Neural cell (in vitro differentiated cells): ENCODE results near the gene PTPRZ1.

Experiments
- CTCF ChIP-seq: fragments of 450-650 bp; IDR thresholded peaks from 2 replicates; pipeline ENCODE4 v1.5.1; 2014; ENCODE audit warnings: antibody characterized with exemption, mild to moderate bottlenecking, moderate library complexity; ENCODE audit not compliant: poor library complexity, severe bottlenecking
- EP300 ChIP-seq: fragments of 450-650 bp; conservative IDR thresholded peaks from 2 replicates; pipeline ENCODE4 v1.6.1; 2014; ENCODE audit warnings: antibody characterized with exemption, mild to moderate bottlenecking, moderate library complexity; ENCODE audit not compliant: poor library complexity, severe bottlenecking
- EZH2 ChIP-seq: fragments of 200-600, 300-800 bp; shearing (Covaris generic), sonication (generic); IDR thresholded peaks from 2 replicates; pipeline ENCODE4 v1.6.1; 2014; ENCODE audit warnings: antibody characterized with exemption, low read length, borderline replicate concordance, mild to moderate bottlenecking; ENCODE audit not compliant: insufficient read depth, poor library complexity, severe bottlenecking
- MXI1 ChIP-seq: fragments of 450-650 bp; conservative IDR thresholded peaks from 2 replicates; pipeline ENCODE4 v1.6.1; 2014; ENCODE audit warnings: antibody characterized with exemption, mild to moderate bottlenecking; ENCODE audit not compliant: poor library complexity, severe bottlenecking
- POLR2AphosphoS5 ChIP-seq: IDR thresholded peaks from 2 replicates; pipeline ENCODE4 v1.6.1; 2012
- RAD21 ChIP-seq: fragments of 450-650 bp; conservative IDR thresholded peaks from 2 replicates; pipeline ENCODE4 v1.6.1; 2014; ENCODE audit warnings: antibody characterized with exemption, mild to moderate bottlenecking, moderate library complexity
- REST ChIP-seq: IDR thresholded peaks from 2 replicates; pipeline ENCODE4 v1.6.1; 2012; ENCODE audit warnings: borderline replicate concordance
- SMC3 ChIP-seq: fragments of 450-650 bp; conservative IDR thresholded peaks from 2 replicates; pipeline ENCODE4 v1.6.1; 2014; ENCODE audit warnings: antibody characterized with exemption, mild to moderate bottlenecking, moderate library complexity; ENCODE audit not compliant: poor library complexity
- TAF1 ChIP-seq: IDR thresholded peaks from 2 replicates; pipeline ENCODE4 v1.6.1; 2012; ENCODE audit warnings: low read depth

- TF ChIP-seq CTCF (no peak), POLR2AphosphoS5 (no peak), EZH2 (no peak), MXI1 (no peak), SMC3 (no peak), EP300 (no peak), REST (no peak), TAF1 (no peak), RAD21 (no peak)
Measured at GRCh38 chr7:121953164-121953563, 80.2 kb downstream of the PTPRZ1 start.
